Endothelial cell (in vitro differentiated cells): Measurements from ENCODE around the gene EFCAB6. TPM values are rescaled to one million over a fixed set of nuclear protein-coding genes. Genes with fewer than 3 reads are reported as not detected.

Experiments
- DNase-seq: peaks from one replicate; pipeline ENCODE4 v3.0.0; 2021; ENCODE audit warnings: low spot score
- H3K27ac Mint-ChIP-seq: one replicate; pipeline ENCODE4 v1.8.0; 2021; ENCODE audit warnings: mixed read lengths, inconsistent platforms; ENCODE audit not compliant: unreplicated experiment
- H3K27me3 Mint-ChIP-seq: one replicate; pipeline ENCODE4 v1.8.0; 2021; ENCODE audit warnings: mild to moderate bottlenecking, moderate library complexity, mixed read lengths, inconsistent platforms; ENCODE audit not compliant: unreplicated experiment
- H3K36me3 Mint-ChIP-seq: one replicate; pipeline ENCODE4 v1.8.0; 2021; ENCODE audit warnings: mild to moderate bottlenecking, low read depth, mixed read lengths, inconsistent platforms; ENCODE audit not compliant: unreplicated experiment
- H3K4me1 Mint-ChIP-seq: one replicate; pipeline ENCODE4 v1.8.0; 2021; ENCODE audit warnings: mild to moderate bottlenecking, mixed read lengths, inconsistent platforms; ENCODE audit not compliant: unreplicated experiment
- H3K4me3 Mint-ChIP-seq: one replicate; pipeline ENCODE4 v1.8.0; 2021; ENCODE audit warnings: mild to moderate bottlenecking, mixed read lengths, inconsistent platforms; ENCODE audit not compliant: unreplicated experiment
- H3K9me3 Mint-ChIP-seq: one replicate; pipeline ENCODE4 v1.8.0; 2021; ENCODE audit warnings: mixed read lengths, inconsistent platforms; ENCODE audit not compliant: unreplicated experiment
- total RNA-seq: library from RNA; stranded (reverse); fragmentation: NEBNext Ultra II Directional; extraction: Animal tissue kit (Norgen Biotek cat#: 25700); gene quantifications from one replicate; pipeline ENCODE4 v1.2.1, GENCODE V29; 2021; ENCODE audit not compliant: unreplicated experiment
- TF ChIP-seq, protein P1 (sequence below): fragments of 200-600 bp; sonication (generic); IDR thresholded peaks from one replicate; pipeline ENCODE4 v1.5.0; 2021; ENCODE audit warnings: antibody characterized with exemption; ENCODE audit not compliant: unreplicated experiment

Gene EFCAB6
- total RNA-seq, 1 donor from 2014 or later: 0.69 TPM

DNA sequence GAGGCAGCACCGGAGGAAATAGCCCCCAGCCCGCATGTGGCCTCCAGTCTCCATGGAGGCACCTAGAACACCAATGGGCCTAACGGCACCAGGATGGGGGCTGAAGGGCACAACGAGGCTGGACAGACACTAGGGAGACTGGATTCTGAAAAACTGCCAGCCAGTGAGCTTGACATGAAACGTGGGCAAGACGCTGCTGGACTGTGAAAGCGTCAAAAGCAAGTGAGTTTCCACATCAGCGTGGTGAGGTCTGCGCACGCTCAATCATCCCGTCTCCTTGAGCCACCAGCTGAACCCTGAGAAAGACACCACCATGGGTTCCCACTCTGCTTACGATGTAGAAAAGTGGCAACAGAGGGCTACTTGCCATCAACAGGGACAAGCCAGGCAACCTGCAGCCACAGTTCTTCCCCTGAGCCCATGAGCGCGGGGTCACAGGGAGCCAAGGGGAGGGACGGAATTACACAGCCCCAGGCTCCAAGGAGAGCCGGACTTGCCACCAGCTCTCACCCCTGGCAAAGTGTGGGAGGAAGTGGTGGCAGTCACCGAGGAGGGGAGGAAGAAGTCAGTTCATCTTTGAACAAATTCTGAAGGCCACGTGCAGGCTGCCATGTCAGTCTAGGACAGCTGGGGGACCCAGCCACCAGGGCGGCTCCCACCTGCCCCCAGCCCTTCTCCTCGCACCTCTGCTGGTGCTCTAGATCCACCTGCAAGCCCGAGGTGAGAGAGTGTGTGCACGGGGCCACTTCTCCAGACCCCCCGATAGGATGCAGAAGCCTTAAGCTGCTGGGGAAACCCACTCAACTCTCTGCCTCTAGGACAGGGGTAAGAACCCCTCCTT lies 269.2 kb downstream of the EFCAB6 start:
- no peaks in the 10 kb centered on the region for H3K36me3 Mint-ChIP-seq
- H3K4me3 Mint-ChIP-seq: no peak overlapping the region
- H3K4me1 Mint-ChIP-seq: no peaks in the 10 kb centered on the region
- no peaks in the 10 kb centered on the region for H3K9me3 Mint-ChIP-seq
- TF ChIP-seq, protein P1, sequence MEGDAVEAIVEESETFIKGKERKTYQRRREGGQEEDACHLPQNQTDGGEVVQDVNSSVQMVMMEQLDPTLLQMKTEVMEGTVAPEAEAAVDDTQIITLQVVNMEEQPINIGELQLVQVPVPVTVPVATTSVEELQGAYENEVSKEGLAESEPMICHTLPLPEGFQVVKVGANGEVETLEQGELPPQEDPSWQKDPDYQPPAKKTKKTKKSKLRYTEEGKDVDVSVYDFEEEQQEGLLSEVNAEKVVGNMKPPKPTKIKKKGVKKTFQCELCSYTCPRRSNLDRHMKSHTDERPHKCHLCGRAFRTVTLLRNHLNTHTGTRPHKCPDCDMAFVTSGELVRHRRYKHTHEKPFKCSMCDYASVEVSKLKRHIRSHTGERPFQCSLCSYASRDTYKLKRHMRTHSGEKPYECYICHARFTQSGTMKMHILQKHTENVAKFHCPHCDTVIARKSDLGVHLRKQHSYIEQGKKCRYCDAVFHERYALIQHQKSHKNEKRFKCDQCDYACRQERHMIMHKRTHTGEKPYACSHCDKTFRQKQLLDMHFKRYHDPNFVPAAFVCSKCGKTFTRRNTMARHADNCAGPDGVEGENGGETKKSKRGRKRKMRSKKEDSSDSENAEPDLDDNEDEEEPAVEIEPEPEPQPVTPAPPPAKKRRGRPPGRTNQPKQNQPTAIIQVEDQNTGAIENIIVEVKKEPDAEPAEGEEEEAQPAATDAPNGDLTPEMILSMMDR: no peak
- peaks cover 9% of the 10 kb centered on the region for H3K27me3 Mint-ChIP-seq
- no peak overlapping the region for H3K27ac Mint-ChIP-seq
- no peak for DNase-seq

DNA sequence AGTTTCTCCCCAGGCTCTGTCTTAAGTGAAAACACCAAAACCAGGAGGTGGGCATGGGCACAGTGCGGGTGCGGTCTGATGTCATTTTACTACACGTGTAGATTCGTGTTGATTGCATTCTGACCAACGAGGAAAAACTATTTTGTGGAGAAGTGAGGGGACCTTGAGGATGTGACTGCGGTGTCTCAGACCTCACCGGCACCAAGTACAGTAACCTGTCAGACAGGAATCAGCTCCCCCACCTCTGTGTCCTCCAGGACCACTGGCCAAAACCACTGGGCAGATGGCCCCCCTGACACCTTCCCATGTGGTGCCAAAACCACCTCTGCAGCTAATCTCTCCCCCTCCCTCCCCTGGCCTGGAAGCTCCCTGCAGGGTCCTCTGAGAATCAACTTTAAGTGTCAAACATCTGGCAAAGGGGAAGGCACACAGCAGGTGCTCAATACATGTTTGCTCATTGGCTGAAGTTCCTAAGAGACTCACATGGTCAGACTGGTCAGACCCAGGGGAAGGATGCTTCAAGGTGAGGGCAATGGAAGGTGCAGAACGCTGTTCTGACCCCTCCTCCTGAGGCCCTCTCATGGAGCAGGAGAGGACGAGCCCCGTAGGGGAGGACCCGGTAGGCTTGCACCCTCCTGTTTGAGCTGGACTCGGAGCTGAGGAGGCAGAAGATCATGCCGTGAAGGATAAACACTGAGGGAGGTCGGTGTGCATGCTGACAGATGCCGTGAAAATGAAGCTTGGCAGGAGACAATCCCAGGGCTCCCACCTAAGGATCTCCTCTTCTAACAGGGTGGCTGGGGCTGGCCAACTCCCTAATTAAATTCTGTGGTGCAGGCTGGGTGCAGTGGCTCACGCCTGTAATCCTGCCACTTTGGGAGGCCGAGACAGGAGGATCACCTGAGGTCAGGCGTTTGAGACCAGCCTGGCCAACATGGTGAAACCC lies 270.4 kb downstream of the EFCAB6 start:
- H3K27me3 Mint-ChIP-seq: peaks cover 9% of the 10 kb centered on the region
- H3K4me3 Mint-ChIP-seq: no peak overlapping the region
- H3K4me1 Mint-ChIP-seq: no peaks in the 10 kb centered on the region
- H3K9me3 Mint-ChIP-seq: no peaks in the 10 kb centered on the region
- no peaks in the 10 kb centered on the region for H3K36me3 Mint-ChIP-seq
- no peak for DNase-seq
- H3K27ac Mint-ChIP-seq: no peak overlapping the region
- TF ChIP-seq, protein P1: no peak

DNA sequence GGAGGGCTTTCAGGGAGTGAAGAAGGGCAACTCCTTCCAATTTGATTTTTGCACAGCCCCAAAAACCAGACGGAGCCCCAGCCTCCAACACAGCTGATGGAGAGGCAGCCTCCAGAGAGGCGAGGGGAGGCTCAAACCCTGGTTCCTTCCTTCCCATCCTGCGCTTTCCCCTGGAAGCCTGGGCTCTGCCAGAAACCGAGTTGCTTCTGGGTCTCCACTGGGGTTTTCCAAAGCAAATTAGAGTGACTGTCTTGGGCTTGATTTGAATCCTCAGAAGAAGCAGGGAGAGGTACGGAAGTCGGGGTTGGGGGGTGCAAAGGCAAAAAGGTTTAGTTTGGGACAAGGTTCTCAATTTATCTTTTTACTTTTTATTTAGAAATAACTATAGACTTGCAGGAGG lies 271.1 kb downstream of the EFCAB6 start:
- H3K27ac Mint-ChIP-seq: no peak overlapping the region
- no peaks in the 10 kb centered on the region for H3K9me3 Mint-ChIP-seq
- H3K4me3 Mint-ChIP-seq: no peak overlapping the region
- TF ChIP-seq, protein P1: no peak
- no peaks in the 10 kb centered on the region for H3K4me1 Mint-ChIP-seq
- no peak for DNase-seq
- no peaks in the 10 kb centered on the region for H3K36me3 Mint-ChIP-seq
- H3K27me3 Mint-ChIP-seq: peaks cover 9% of the 10 kb centered on the region

DNA sequence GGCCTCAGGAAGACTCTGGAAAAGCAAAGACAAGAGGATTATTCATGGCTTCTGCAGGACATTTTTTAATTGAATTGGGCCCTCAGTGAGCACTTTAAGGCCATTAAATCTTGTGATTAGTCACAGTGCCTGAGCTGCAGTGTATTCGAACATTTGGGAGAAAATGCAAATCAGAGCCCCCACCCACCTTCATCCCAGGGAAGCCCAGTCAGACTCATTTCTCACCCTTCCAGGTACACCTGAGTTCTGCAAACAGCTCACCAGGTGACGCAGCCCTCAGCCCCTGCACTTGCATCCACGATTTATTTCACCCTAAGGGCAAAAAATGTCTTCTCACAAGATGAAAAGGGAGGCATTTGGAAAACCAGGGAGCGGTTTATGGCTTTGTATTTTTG lies 271.6 kb downstream of the EFCAB6 start:
- Mint-ChIP-seq H3K27me3 (peaks cover 9% of the 10 kb centered on the region), H3K36me3 (no peaks in the 10 kb centered on the region), H3K9me3 (no peaks in the 10 kb centered on the region), H3K4me1 (no peaks in the 10 kb centered on the region), H3K27ac (no peak overlapping the region), H3K4me3 (no peak overlapping the region)
- TF ChIP-seq, protein P1: no peak
- no peak for DNase-seq
